ENCODE results near the gene MXRA5.
"Not testable (repeated sequence)": the region's sequence is repeated elsewhere in the genome, so short reads cannot be mapped to it uniquely, and the experiment has no call there.

Gene MXRA5

GRCh38 chrX:3379111-3379510 lies 32.7 kb upstream of the MXRA5 start:
- no peak for TF ChIP-seq CTCF (IDR thresholded peaks at IDR 0.05; ENCODE audit: low read depth, low read length)
- H3K4me3 ChIP-seq (ENCODE audit: low read depth, low read length): no peak overlapping the region

GRCh38 chrX:3378156-3378555 lies 31.7 kb upstream of the MXRA5 start:
- TF ChIP-seq CTCF (IDR thresholded peaks at IDR 0.05; ENCODE audit: low read depth, low read length): no peak
- no peak overlapping the region for H3K4me3 ChIP-seq (ENCODE audit: low read depth, low read length)

GRCh38 chrX:3377560-3377959 lies 31.1 kb upstream of the MXRA5 start:
- H3K4me3 ChIP-seq (ENCODE audit: low read depth, low read length): no peak overlapping the region
- no peak for TF ChIP-seq CTCF (IDR thresholded peaks at IDR 0.05; ENCODE audit: low read depth, low read length)

- H3K4me3 ChIP-seq (ENCODE audit: low read depth, low read length): not testable (repeated sequence)
These were observed 29.5 kb upstream of the MXRA5 start for GRCh38 chrX:3375878-3376508.

GRCh38 chrX:3374108-3374800 lies 27.8 kb upstream of the MXRA5 start:
- TF ChIP-seq CTCF (IDR thresholded peaks at IDR 0.05; ENCODE audit: low read depth, low read length): no peak
- no peak overlapping the region for H3K4me3 ChIP-seq (ENCODE audit: low read depth, low read length)

GRCh38 chrX:3371163-3371562 lies 24.7 kb upstream of the MXRA5 start:
- TF ChIP-seq CTCF (IDR thresholded peaks at IDR 0.05; ENCODE audit: low read depth, low read length): no peak

GRCh38 chrX:3370656-3371055 lies 24.2 kb upstream of the MXRA5 start:
- no peak overlapping the region for H3K4me3 ChIP-seq (ENCODE audit: low read depth, low read length)
- no peak for TF ChIP-seq CTCF (IDR thresholded peaks at IDR 0.05; ENCODE audit: low read depth, low read length)

More at GRCh38 chrX:3371163-3371562, 24.7 kb upstream of the MXRA5 start:
- H3K4me3 ChIP-seq (ENCODE audit: low read depth, low read length): no peak overlapping the region
